DOHH2 (cell line): ENCODE measurements around the gene CBLB.

Experiments
- CTCF ChIP-seq: fragments of 200-600 bp; sonication (generic); IDR thresholded peaks from one replicate; pipeline ENCODE4 v1.5.1; 2014; ENCODE audit warnings: antibody characterized with exemption, mild to moderate bottlenecking, low read depth, low read length; ENCODE audit not compliant: poor library complexity, severe bottlenecking
- EZH2phosphoT487 ChIP-seq: fragments of 200-600 bp; sonication (generic); IDR thresholded peaks from 2 replicates; pipeline ENCODE4 v1.6.1; 2017; ENCODE audit warnings: borderline replicate concordance, mild to moderate bottlenecking, antibody characterized with exemption, low read length, moderate library complexity, mixed read lengths

- TF ChIP-seq CTCF (no peak), EZH2phosphoT487 (no peak)
Measured at GRCh38 chr3:105770410-105770809, 98.4 kb downstream of the CBLB start.
